D721Med (cell line): Measurements from ENCODE around the gene TBC1D4.

ENCODE experiments used
- DNase-seq: peaks from one replicate; pipeline ENCODE4 v3.0.0; 2011; ENCODE audit warnings: low spot score; ENCODE audit not compliant: insufficient read length
- FAIRE-seq: peaks from 2 replicates; lab custom pipeline; 2011; peaks lifted over from hg19 to GRCh38; lab: Jason Lieb, UNC
- TF ChIP-seq, protein P1 (sequence below): IDR thresholded peaks from 2 replicates; pipeline ENCODE4 v1.5.1; 2012; ENCODE audit warnings: mild to moderate bottlenecking, control low read depth; ENCODE audit not compliant: insufficient read depth; ENCODE audit errors: missing control alignments

Gene TBC1D4

DNA sequence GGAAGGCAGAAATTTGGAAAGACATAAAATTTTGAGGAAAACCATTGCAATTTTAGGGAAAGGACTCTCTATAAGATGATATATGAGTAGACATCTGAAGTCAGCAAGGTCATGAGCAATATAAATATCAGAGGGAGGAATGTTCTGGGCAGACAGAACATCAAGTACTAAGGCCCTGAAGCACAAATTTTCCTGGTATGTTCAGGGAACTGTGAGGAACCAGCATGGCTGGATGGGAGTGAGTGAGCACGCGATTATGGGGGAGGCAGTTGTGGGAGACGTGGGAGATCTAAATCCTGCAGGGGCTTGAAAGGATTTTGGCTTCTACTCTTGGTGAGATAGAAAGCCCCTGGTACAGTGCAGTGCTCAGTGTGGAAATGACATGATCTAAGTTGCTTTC lies 112.0 kb downstream of the TBC1D4 start:
- no peak for FAIRE-seq

DNA sequence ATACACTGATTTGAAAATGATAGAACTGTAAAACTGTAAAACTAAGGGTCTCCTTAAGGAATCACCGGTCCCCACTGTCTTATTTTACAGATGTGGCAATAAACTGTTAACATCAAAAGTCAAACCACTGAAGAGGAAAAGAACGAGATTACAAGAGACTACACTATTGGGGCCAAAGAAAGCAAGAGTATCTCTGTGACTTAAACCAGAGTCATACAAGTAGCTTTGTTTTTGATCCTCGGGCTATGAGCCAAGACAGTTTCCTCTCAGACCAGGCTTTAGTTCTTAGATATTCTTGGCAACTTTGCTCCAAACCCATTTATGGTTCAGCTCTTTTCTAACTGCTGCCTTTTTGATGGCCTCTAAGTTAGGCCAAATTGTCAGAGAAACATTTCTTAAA lies 113.8 kb downstream of the TBC1D4 start:
- TF ChIP-seq, protein P1, sequence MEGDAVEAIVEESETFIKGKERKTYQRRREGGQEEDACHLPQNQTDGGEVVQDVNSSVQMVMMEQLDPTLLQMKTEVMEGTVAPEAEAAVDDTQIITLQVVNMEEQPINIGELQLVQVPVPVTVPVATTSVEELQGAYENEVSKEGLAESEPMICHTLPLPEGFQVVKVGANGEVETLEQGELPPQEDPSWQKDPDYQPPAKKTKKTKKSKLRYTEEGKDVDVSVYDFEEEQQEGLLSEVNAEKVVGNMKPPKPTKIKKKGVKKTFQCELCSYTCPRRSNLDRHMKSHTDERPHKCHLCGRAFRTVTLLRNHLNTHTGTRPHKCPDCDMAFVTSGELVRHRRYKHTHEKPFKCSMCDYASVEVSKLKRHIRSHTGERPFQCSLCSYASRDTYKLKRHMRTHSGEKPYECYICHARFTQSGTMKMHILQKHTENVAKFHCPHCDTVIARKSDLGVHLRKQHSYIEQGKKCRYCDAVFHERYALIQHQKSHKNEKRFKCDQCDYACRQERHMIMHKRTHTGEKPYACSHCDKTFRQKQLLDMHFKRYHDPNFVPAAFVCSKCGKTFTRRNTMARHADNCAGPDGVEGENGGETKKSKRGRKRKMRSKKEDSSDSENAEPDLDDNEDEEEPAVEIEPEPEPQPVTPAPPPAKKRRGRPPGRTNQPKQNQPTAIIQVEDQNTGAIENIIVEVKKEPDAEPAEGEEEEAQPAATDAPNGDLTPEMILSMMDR, result no peak
- FAIRE-seq (no peak), DNase-seq (no peak)

More for the DNA sequence above, 112.0 kb downstream of the TBC1D4 start:
- TF ChIP-seq, protein P1, result no peak
- DNase-seq, result no peak

DNA sequence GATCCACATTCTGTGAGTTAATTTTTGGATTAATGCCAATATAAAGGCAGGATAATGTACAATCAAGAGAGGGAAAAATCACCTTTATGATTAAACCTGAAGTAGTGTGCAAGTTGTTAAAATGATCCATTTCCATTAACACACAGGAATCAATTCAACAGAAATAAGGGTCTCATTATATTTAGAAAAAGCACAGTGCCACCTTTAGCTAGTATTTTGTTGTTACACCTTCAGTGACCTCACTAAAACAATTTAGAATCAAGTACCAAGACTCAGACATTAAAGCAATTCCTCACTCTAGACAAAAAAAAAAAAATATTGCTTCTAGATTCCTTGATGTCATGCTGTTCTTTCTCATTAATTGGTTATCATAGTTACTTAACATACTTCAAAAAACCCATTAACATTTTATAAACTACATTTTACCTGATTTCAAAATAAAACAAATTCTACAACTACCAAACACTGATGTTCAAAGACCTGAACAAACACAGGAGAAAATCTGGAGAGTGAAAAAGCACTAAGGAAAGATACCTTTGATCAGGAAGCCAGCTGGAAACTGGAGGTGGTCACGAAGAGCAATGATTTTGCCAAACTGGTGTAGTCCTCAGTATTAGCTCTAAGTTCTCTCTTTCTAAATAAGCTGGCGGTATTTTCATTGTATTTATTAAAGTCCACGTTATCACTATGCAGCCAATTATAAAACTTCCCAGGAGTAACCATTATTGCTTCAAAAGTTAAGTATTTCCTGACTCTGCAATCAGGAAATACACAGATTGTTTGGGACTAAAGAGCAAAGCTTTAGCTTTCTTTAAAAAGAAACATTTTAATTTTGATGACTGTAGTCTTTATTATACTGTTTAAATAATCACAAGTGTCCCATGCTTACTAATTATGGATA lies 115.3 kb downstream of the TBC1D4 start:
- no peak for DNase-seq
- TF ChIP-seq, protein P1, result no peak
- FAIRE-seq, result no peak

DNA sequence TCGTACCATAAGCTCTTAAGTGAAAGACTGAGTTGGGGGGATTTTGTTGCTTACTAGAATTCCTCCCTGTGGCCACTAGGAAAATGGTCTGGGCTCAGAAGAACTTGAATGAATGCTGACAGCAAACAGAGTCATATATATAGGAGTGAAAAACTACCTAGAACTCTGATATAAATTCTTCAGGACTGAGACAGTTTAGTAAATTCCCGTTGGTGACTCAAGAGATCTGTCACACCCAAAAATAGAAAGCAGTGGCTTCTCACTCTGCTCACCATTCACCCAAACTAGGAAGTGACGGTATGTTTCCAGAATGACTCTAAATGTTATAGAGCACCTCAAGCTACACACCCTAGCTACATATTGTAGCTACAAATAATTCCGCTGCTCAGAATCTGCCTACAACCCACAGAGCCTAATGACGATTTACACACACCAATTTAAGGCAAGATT lies 116.2 kb downstream of the TBC1D4 start:
- FAIRE-seq (no peak), DNase-seq (no peak)
- TF ChIP-seq, protein P1, result no peak

DNA sequence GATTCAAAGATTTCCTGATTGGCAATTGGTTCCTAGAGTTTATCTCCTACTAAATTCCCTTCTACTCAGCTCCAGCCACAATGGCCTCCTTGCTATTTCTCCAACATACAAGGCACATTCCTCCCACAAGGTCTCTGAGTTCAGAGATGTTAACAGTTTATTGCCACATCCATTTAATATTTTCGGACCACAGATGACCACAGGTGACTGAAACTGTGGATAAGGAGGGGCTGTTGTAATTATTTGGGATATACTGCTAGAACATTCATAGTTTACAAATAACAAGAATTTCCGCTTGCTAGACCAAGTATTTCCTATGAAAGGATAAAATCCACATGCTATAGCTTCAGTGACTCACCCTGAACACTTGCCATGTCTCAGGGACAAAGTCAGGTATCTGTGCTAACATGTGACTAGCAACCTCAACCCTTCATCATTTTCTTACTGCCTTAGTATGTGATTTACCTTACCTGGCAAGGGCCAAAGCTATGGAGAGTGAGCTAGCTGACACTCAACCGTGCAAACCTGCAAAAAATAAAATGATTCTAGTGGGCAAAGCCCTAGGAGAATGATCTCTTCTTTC lies 117.7 kb downstream of the TBC1D4 start:
- DNase-seq (no peak), FAIRE-seq (no peak)
- TF ChIP-seq, protein P1, result no peak

DNA sequence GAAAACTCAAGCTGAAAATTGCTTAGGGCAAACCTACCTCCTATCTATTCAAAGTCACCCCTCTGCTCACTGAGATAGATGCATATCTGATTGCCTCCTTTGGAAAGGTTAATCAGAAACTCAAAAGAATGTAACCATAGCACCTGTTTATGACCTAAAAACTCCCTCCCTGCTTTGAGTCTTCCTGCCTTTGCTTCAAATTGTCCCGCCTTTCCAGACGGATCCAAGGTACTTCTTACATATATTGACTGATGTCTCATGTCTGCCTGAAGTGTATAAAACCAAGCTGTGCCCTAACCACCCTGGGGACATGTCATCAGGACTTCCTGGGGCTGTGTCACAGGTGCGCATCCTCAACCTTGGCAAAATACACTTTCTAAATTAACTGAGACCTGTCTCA lies 118.6 kb downstream of the TBC1D4 start:
- TF ChIP-seq, protein P1, result no peak
- FAIRE-seq (no peak), DNase-seq (no peak)
